C4-2B (cell line): Measurements from ENCODE around the gene RHOXF2.

Experiments used
- ZFX ChIP-seq: fragments of 450-650 bp; IDR thresholded peaks from 2 replicates; pipeline ENCODE4 v1.6.1; 2017
- TF ChIP-seq, protein P1 (sequence below): fragments of 450-650 bp; conservative IDR thresholded peaks from 2 replicates; pipeline ENCODE4 v1.5.1; 2017; ENCODE audit warnings: mild to moderate bottlenecking

GRCh38 chrX:120109378-120109777, 49.0 kb upstream of the RHOXF2 start:
- TF ChIP-seq, protein P1, sequence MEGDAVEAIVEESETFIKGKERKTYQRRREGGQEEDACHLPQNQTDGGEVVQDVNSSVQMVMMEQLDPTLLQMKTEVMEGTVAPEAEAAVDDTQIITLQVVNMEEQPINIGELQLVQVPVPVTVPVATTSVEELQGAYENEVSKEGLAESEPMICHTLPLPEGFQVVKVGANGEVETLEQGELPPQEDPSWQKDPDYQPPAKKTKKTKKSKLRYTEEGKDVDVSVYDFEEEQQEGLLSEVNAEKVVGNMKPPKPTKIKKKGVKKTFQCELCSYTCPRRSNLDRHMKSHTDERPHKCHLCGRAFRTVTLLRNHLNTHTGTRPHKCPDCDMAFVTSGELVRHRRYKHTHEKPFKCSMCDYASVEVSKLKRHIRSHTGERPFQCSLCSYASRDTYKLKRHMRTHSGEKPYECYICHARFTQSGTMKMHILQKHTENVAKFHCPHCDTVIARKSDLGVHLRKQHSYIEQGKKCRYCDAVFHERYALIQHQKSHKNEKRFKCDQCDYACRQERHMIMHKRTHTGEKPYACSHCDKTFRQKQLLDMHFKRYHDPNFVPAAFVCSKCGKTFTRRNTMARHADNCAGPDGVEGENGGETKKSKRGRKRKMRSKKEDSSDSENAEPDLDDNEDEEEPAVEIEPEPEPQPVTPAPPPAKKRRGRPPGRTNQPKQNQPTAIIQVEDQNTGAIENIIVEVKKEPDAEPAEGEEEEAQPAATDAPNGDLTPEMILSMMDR, result no peak
- no peak for TF ChIP-seq ZFX
